HEK293 (cell line): ENCODE data around the gene METTL1.
A peak's percentile ranks its signal among the peaks of the same experiment; 100 is the strongest.

Experiments
- KLF8 ChIP-seq: fragments of 450-650 bp; formaldehyde crosslinking; IDR thresholded peaks from 2 replicates; pipeline ENCODE4 v1.5.1; 2016; ENCODE audit warnings: missing biosample characterization, missing genetic modification characterization
- SCRT1 ChIP-seq: fragments of 450-650 bp; formaldehyde crosslinking; IDR thresholded peaks from 2 replicates; pipeline ENCODE4 v1.5.1; 2016; ENCODE audit warnings: missing biosample characterization, missing genetic modification characterization, borderline replicate concordance
- SP2 ChIP-seq: fragments of 450-650 bp; formaldehyde crosslinking; IDR thresholded peaks from 2 replicates; pipeline ENCODE4 v1.5.1; 2016; ENCODE audit warnings: missing biosample characterization, missing genetic modification characterization
- SP3 ChIP-seq: fragments of 450-650 bp; formaldehyde crosslinking; IDR thresholded peaks from 2 replicates; pipeline ENCODE4 v1.5.1; 2016; ENCODE audit warnings: missing biosample characterization, missing genetic modification characterization
- ZBTB11 ChIP-seq: fragments of 450-650 bp; formaldehyde crosslinking; conservative IDR thresholded peaks from 2 replicates; pipeline ENCODE4 v1.5.1; 2016; ENCODE audit warnings: low read depth, missing biosample characterization, missing genetic modification characterization
- ZBTB17 ChIP-seq: fragments of 450-650 bp; formaldehyde crosslinking; IDR thresholded peaks from 2 replicates; pipeline ENCODE4 v1.5.1; 2016; ENCODE audit warnings: missing biosample characterization, missing genetic modification characterization
- ZBTB49 ChIP-seq: fragments of 450-650 bp; formaldehyde crosslinking; IDR thresholded peaks from 2 replicates; pipeline ENCODE4 v1.5.1; 2016; ENCODE audit warnings: missing biosample characterization, missing genetic modification characterization, low read depth
- ZBTB7A ChIP-seq: fragments of 450-650 bp; formaldehyde crosslinking; IDR thresholded peaks from 2 replicates; pipeline ENCODE4 v1.5.1; 2016; ENCODE audit warnings: low read depth, missing biosample characterization, missing genetic modification characterization
- ZEB2 ChIP-seq: fragments of 450-650 bp; formaldehyde crosslinking; IDR thresholded peaks from 2 replicates; pipeline ENCODE4 v1.5.1; 2016; ENCODE audit warnings: missing biosample characterization, missing genetic modification characterization
- ZNF335 ChIP-seq: fragments of 450-650 bp; formaldehyde crosslinking; conservative IDR thresholded peaks from 2 replicates; pipeline ENCODE4 v1.5.1; 2016; ENCODE audit warnings: missing biosample characterization, missing genetic modification characterization
- ZNF629 ChIP-seq: fragments of 450-650 bp; formaldehyde crosslinking; IDR thresholded peaks from 2 replicates; pipeline ENCODE4 v1.5.1; 2017; ENCODE audit warnings: missing biosample characterization, missing genetic modification characterization
- TF ChIP-seq, protein P1 (sequence below): fragments of 450-650 bp; formaldehyde crosslinking; IDR thresholded peaks from 2 replicates; pipeline ENCODE4 v1.5.1; 2016; ENCODE audit warnings: missing biosample characterization, missing genetic modification characterization
- TF ChIP-seq, protein P2 (sequence below): fragments of 450-650 bp; formaldehyde crosslinking; IDR thresholded peaks from 2 replicates; pipeline ENCODE4 v1.5.1; 2016; ENCODE audit warnings: missing biosample characterization, missing genetic modification characterization
- TF ChIP-seq, protein P3 (sequence below): fragments of 450-650 bp; formaldehyde crosslinking; IDR thresholded peaks from 2 replicates; pipeline ENCODE4 v1.5.1; 2016; ENCODE audit warnings: missing biosample characterization, missing genetic modification characterization
- TF ChIP-seq, protein P4 (sequence below): fragments of 450-650 bp; formaldehyde crosslinking; IDR thresholded peaks from 2 replicates; pipeline ENCODE4 v1.5.1; 2016; ENCODE audit warnings: missing biosample characterization, missing genetic modification characterization
- TF ChIP-seq, protein P5 (sequence below): fragments of 450-650 bp; formaldehyde crosslinking; IDR thresholded peaks from 2 replicates; pipeline ENCODE4 v1.5.1; 2016; ENCODE audit warnings: missing biosample characterization, missing genetic modification characterization
- TF ChIP-seq, protein P6 (sequence below): fragments of 450-650 bp; formaldehyde crosslinking; IDR thresholded peaks from 2 replicates; pipeline ENCODE4 v1.5.1; 2016; ENCODE audit warnings: missing biosample characterization, missing genetic modification characterization

METTL1 gene

GRCh38 chr12:57738661-57739237, 33.2 kb downstream of the METTL1 start, which contains the start of gene AGAP2 (continued):
- TF ChIP-seq, protein P1, sequence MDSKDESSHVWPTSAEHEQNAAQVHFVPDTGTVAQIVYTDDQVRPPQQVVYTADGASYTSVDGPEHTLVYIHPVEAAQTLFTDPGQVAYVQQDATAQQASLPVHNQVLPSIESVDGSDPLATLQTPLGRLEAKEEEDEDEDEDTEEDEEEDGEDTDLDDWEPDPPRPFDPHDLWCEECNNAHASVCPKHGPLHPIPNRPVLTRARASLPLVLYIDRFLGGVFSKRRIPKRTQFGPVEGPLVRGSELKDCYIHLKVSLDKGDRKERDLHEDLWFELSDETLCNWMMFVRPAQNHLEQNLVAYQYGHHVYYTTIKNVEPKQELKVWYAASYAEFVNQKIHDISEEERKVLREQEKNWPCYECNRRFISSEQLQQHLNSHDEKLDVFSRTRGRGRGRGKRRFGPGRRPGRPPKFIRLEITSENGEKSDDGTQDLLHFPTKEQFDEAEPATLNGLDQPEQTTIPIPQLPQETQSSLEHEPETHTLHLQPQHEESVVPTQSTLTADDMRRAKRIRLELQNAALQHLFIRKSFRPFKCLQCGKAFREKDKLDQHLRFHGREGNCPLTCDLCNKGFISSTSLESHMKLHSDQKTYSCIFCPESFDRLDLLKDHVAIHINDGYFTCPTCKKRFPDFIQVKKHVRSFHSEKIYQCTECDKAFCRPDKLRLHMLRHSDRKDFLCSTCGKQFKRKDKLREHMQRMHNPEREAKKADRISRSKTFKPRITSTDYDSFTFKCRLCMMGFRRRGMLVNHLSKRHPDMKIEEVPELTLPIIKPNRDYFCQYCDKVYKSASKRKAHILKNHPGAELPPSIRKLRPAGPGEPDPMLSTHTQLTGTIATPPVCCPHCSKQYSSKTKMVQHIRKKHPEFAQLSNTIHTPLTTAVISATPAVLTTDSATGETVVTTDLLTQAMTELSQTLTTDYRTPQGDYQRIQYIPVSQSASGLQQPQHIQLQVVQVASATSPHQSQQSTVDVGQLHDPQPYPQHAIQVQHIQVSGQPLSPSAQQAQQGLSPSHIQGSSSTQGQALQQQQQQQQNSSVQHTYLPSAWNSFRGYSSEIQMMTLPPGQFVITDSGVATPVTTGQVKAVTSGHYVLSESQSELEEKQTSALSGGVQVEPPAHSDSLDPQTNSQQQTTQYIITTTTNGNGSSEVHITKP (tag by site-specific recombination): peak; percentile 83
- TF ChIP-seq, protein P2, sequence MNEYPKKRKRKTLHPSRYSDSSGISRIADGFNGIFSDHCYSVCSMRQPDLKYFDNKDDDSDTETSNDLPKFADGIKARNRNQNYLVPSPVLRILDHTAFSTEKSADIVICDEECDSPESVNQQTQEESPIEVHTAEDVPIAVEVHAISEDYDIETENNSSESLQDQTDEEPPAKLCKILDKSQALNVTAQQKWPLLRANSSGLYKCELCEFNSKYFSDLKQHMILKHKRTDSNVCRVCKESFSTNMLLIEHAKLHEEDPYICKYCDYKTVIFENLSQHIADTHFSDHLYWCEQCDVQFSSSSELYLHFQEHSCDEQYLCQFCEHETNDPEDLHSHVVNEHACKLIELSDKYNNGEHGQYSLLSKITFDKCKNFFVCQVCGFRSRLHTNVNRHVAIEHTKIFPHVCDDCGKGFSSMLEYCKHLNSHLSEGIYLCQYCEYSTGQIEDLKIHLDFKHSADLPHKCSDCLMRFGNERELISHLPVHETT: 0 out of 2 replicates have a peak, but pooled peaks have one; percentile 41
- peak; percentile 61; the same call in 1 of the 2 replicates for TF ChIP-seq ZEB2
- peak; percentile 61 for TF ChIP-seq SP2 (tag by site-specific recombination)
- peak; percentile 68 for TF ChIP-seq KLF8
- TF ChIP-seq, protein P3, sequence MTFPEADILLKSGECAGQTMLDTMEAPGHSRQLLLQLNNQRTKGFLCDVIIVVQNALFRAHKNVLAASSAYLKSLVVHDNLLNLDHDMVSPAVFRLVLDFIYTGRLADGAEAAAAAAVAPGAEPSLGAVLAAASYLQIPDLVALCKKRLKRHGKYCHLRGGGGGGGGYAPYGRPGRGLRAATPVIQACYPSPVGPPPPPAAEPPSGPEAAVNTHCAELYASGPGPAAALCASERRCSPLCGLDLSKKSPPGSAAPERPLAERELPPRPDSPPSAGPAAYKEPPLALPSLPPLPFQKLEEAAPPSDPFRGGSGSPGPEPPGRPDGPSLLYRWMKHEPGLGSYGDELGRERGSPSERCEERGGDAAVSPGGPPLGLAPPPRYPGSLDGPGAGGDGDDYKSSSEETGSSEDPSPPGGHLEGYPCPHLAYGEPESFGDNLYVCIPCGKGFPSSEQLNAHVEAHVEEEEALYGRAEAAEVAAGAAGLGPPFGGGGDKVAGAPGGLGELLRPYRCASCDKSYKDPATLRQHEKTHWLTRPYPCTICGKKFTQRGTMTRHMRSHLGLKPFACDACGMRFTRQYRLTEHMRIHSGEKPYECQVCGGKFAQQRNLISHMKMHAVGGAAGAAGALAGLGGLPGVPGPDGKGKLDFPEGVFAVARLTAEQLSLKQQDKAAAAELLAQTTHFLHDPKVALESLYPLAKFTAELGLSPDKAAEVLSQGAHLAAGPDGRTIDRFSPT (tag by site-specific recombination): no peak
- TF ChIP-seq, protein P4, sequence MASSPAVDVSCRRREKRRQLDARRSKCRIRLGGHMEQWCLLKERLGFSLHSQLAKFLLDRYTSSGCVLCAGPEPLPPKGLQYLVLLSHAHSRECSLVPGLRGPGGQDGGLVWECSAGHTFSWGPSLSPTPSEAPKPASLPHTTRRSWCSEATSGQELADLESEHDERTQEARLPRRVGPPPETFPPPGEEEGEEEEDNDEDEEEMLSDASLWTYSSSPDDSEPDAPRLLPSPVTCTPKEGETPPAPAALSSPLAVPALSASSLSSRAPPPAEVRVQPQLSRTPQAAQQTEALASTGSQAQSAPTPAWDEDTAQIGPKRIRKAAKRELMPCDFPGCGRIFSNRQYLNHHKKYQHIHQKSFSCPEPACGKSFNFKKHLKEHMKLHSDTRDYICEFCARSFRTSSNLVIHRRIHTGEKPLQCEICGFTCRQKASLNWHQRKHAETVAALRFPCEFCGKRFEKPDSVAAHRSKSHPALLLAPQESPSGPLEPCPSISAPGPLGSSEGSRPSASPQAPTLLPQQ (tag by site-specific recombination): 0 out of 2 replicates have a peak, but pooled peaks have one; percentile 65
- TF ChIP-seq, protein P5, sequence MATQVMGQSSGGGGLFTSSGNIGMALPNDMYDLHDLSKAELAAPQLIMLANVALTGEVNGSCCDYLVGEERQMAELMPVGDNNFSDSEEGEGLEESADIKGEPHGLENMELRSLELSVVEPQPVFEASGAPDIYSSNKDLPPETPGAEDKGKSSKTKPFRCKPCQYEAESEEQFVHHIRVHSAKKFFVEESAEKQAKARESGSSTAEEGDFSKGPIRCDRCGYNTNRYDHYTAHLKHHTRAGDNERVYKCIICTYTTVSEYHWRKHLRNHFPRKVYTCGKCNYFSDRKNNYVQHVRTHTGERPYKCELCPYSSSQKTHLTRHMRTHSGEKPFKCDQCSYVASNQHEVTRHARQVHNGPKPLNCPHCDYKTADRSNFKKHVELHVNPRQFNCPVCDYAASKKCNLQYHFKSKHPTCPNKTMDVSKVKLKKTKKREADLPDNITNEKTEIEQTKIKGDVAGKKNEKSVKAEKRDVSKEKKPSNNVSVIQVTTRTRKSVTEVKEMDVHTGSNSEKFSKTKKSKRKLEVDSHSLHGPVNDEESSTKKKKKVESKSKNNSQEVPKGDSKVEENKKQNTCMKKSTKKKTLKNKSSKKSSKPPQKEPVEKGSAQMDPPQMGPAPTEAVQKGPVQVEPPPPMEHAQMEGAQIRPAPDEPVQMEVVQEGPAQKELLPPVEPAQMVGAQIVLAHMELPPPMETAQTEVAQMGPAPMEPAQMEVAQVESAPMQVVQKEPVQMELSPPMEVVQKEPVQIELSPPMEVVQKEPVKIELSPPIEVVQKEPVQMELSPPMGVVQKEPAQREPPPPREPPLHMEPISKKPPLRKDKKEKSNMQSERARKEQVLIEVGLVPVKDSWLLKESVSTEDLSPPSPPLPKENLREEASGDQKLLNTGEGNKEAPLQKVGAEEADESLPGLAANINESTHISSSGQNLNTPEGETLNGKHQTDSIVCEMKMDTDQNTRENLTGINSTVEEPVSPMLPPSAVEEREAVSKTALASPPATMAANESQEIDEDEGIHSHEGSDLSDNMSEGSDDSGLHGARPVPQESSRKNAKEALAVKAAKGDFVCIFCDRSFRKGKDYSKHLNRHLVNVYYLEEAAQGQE: no peak
- TF ChIP-seq ZBTB7A: peak; percentile 56; the same call in 1 of the 2 replicates
- TF ChIP-seq ZBTB11: peak; percentile 54
- no peak for TF ChIP-seq ZBTB49 (tag by site-specific recombination)
- peak; percentile 64 for TF ChIP-seq ZNF335 (tag by site-specific recombination)
- TF ChIP-seq, protein P6, sequence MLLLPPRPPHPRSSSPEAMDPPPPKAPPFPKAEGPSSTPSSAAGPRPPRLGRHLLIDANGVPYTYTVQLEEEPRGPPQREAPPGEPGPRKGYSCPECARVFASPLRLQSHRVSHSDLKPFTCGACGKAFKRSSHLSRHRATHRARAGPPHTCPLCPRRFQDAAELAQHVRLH (tag by site-specific recombination): no peak
- TF ChIP-seq ZNF629 (tag by site-specific recombination): peak; percentile 57; the same call in 1 of the 2 replicates
- TF ChIP-seq SP3: peak; percentile 62; the same call in 1 of the 2 replicates
- no peak for TF ChIP-seq SCRT1 (tag by site-specific recombination)
- peak; percentile 81 for TF ChIP-seq ZBTB17
